Measurements from ENCODE around the gene TMEM132E. TPM values are rescaled to one million over a fixed set of nuclear protein-coding genes. Genes with fewer than 3 reads are reported as not detected.

Gene TMEM132E
- total RNA-seq, 2 donors from 2014 or later: not detected

GRCh38 chr17:34673995-34674890, 94.9 kb downstream of the TMEM132E start:
- no peak overlapping the region for H3K4me3 Mint-ChIP-seq
- H3K4me1 Mint-ChIP-seq (ENCODE audit: low read depth in 2 of 2): no peaks in the 10 kb centered on the region
- H3K36me3 Mint-ChIP-seq: no peaks in the 10 kb centered on the region
- ATAC-seq (no peak), DNase-seq (ENCODE audit: low spot score) (no peak)
- H3K27me3 Mint-ChIP-seq: peaks cover 16 to 34% of the 10 kb centered on the region in 2 donors
- H3K27ac Mint-ChIP-seq: no peak overlapping the region
- no peaks in the 10 kb centered on the region for H3K9me3 Mint-ChIP-seq

- no peak for DNase-seq (ENCODE audit: low spot score)
- peaks cover 18 to 30% of the 10 kb centered on the region in 2 donors for H3K27me3 Mint-ChIP-seq
- H3K36me3 Mint-ChIP-seq: no peaks in the 10 kb centered on the region
- no peak overlapping the region for H3K4me3 Mint-ChIP-seq
- ATAC-seq: no peak
- no peaks in the 10 kb centered on the region for H3K9me3 Mint-ChIP-seq
- H3K27ac Mint-ChIP-seq: no peak overlapping the region
- no peaks in the 10 kb centered on the region for H3K4me1 Mint-ChIP-seq (ENCODE audit: low read depth in 2 of 2)
Observed at GRCh38 chr17:34675143-34675542, 95.8 kb downstream of the TMEM132E start.

GRCh38 chr17:34675605-34676004, 96.2 kb downstream of the TMEM132E start:
- no peak for ATAC-seq
- Mint-ChIP-seq H3K27me3 (peaks cover 22 to 32% of the 10 kb centered on the region in 2 donors), H3K9me3 (no peaks in the 10 kb centered on the region), H3K4me1 (ENCODE audit: low read depth in 2 of 2) (no peaks in the 10 kb centered on the region), H3K36me3 (no peaks in the 10 kb centered on the region), H3K27ac (no peak overlapping the region), H3K4me3 (no peak overlapping the region)
- no peak for DNase-seq (ENCODE audit: low spot score)

- no peak for ATAC-seq
- Mint-ChIP-seq H3K9me3 (no peaks in the 10 kb centered on the region), H3K27me3 (peaks cover 25 to 27% of the 10 kb centered on the region in 2 donors), H3K4me1 (ENCODE audit: low read depth in 2 of 2) (no peaks in the 10 kb centered on the region), H3K4me3 (no peak overlapping the region), H3K27ac (no peak overlapping the region), H3K36me3 (no peaks in the 10 kb centered on the region)
- no peak for DNase-seq (ENCODE audit: low spot score)
Observed at GRCh38 chr17:34680151-34680550, 100.8 kb downstream of the TMEM132E start.

- H3K4me3 Mint-ChIP-seq: no peak overlapping the region
- no peaks in the 10 kb centered on the region for H3K36me3 Mint-ChIP-seq
- ATAC-seq (no peak), DNase-seq (ENCODE audit: low spot score) (no peak)
- no peak overlapping the region for H3K27ac Mint-ChIP-seq
- no peaks in the 10 kb centered on the region for H3K9me3 Mint-ChIP-seq
- no peaks in the 10 kb centered on the region for H3K4me1 Mint-ChIP-seq (ENCODE audit: low read depth in 2 of 2)
- peaks cover 27 to 29% of the 10 kb centered on the region in 2 donors for H3K27me3 Mint-ChIP-seq
Observed at GRCh38 chr17:34682305-34682704, 102.9 kb downstream of the TMEM132E start.

GRCh38 chr17:34683390-34683789, 104.0 kb downstream of the TMEM132E start:
- H3K4me3 Mint-ChIP-seq: no peak overlapping the region
- H3K36me3 Mint-ChIP-seq: peaks cover 4% of the 10 kb centered on the region
- peaks cover 3% of the 10 kb centered on the region for H3K9me3 Mint-ChIP-seq
- H3K27me3 Mint-ChIP-seq: peaks cover 33 to 34% of the 10 kb centered on the region in 2 donors
- no peak overlapping the region for H3K27ac Mint-ChIP-seq
- ATAC-seq (no peak), DNase-seq (ENCODE audit: low spot score) (no peak)
- no peaks in the 10 kb centered on the region for H3K4me1 Mint-ChIP-seq (ENCODE audit: low read depth in 2 of 2)

Other genes with a start within 250 kb of the TMEM132E start
- gene CCL13, start 223.1 kb upstream of the TMEM132E start, total RNA-seq: not detected
- gene CCL1, start 216.3 kb upstream of the TMEM132E start, total RNA-seq: 1 to 10 TPM; 3.5 to 4.8 TPM